ENCODE data around the gene SPTBN1. TPM values are rescaled to one million over a fixed set of nuclear protein-coding genes. Genes with fewer than 3 reads are reported as not detected.

SPTBN1 gene
- total and polyA plus RNA-seq, 2 donors (not counting 3 experiments of a cell fraction or from before 2014, with no cell fraction given), result 63.3 to 320 TPM

DNA sequence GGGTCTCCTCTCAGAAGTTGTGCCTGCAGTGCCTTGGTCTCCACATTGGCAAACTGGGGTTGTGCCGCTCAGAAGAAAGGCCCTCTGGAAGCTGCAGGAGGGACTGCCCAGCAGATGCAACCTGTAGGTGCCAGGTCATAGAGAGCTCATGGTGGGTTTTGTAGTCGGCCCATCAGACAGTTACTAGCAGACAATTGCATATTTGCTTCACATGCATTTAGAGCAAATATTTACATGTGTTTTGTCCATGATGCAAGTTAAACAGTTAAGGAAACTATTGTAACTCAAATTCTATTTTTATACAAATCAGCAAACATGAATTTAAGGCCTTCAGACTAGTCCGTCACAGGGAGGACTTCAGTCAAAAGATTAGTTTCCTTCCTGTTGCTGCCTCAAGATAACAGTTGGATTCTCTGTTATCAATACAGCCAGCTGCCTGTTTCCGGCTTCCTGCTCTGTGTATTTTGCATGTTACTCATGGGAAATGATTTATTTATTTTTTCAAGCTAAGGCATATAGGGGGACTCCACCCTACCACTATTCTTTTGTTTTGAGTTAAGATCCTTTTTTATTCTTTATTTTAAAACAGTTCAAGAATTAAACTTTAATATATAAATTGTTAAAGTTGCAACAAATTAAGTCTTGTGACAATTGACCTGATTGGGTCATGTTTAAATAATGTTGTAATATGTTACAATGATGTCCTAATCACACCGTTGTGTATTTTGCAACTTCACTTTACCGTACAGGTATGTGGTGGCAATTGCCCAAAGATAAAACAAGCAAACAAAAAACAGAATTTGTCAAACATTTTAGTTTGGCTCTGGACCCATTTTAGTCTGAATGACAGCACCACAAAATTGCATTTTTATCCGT is 133.5 kb downstream of the SPTBN1 start:
- FAIRE-seq (peak; percentile 83), DNase-seq (ENCODE audit: low read depth, low spot score) (peak; percentile 99)
- Histone ChIP-seq H3K9me1 (replicated peaks; ENCODE audit: control insufficient read depth, extremely low read depth, insufficient read depth, low read length) (no peaks in the 10 kb centered on the region), H3K27ac (ENCODE audit: insufficient read depth, low read depth, low read length) (peak overlapping the region; percentile 91), H3K4me2 (ENCODE audit: insufficient read depth, low read length) (peak overlapping the region; percentile 96), H3K4me1 (ENCODE audit: control insufficient read depth, extremely low read depth, insufficient read depth, low read length) (peaks cover 64% of the 10 kb centered on the region), H3K9me3 (replicated peaks; ENCODE audit: control insufficient read depth, insufficient read depth, low read length) (no peaks in the 10 kb centered on the region), H3K4me3 (replicated peaks in 1 of 3; ENCODE audit: insufficient read depth in 1 of 3, low read depth in 1 of 3, low read length in 3 of 3) (peak overlapping the region in 1 of 3 experiments; percentile 46), H3K79me2 (ENCODE audit: control insufficient read depth, insufficient read depth, low read length) (peaks cover 83% of the 10 kb centered on the region), H3K9ac (replicated peaks; ENCODE audit: extremely low read depth, insufficient read depth, low read length) (peak overlapping the region; percentile 80), H4K20me1 (replicated peaks; ENCODE audit: control insufficient read depth, extremely low read depth, insufficient read depth, low read length) (no peaks in the 10 kb centered on the region), H3K27me3 (ENCODE audit: control insufficient read depth in 2 of 2, insufficient read depth in 2 of 2, low read length in 2 of 2) (no peaks in the 10 kb centered on the region), H3K36me3 (ENCODE audit: control insufficient read depth in 2 of 2, extremely low read depth in 1 of 2, insufficient read depth in 2 of 2, low read length in 2 of 2) (no peaks in the 10 kb centered on the region), H2AFZ (ENCODE audit: low read depth, low read length) (no peak overlapping the region)
- dilution Hi-C loops (cut with MboI; ENCODE audit: extremely low pct_ligation_motif_present, low sequenced_read_pairs), result no loop called here
- TF ChIP-seq POLR2A (IDR thresholded peaks at IDR 0.05; ENCODE audit: low read depth, low read length) (peak; percentile 95), GATA2 (IDR thresholded peaks at IDR 0.05; ENCODE audit: insufficient read depth, insufficient read length, low read depth, low read length) (peak; percentile 100), MYC (IDR thresholded peaks at IDR 0.05; ENCODE audit: low read depth, low read length) (no peak), EZH2 (IDR thresholded peaks at IDR 0.05; ENCODE audit: borderline replicate concordance, low read depth, low read length, severe bottlenecking) (no peak), JUN (IDR thresholded peaks at IDR 0.05; ENCODE audit: borderline replicate concordance, insufficient read depth, insufficient read length, low read depth) (peak; percentile 93), FOS (IDR thresholded peaks at IDR 0.05; ENCODE audit: borderline replicate concordance, insufficient read depth, low read length) (peak; percentile 88), CTCF (IDR thresholded peaks at IDR 0.05; ENCODE audit: extremely low read depth in 1 of 2, insufficient read depth in 1 of 2, low read depth in 1 of 2, low read length in 2 of 2) (no peak), POLR2AphosphoS5 (IDR thresholded peaks at IDR 0.05; ENCODE audit: insufficient read depth, low read depth, low read length) (peak; percentile 99)
- TF ChIP-seq, protein P1, sequence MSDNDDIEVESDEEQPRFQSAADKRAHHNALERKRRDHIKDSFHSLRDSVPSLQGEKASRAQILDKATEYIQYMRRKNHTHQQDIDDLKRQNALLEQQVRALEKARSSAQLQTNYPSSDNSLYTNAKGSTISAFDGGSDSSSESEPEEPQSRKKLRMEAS (IDR thresholded peaks at IDR 0.05; ENCODE audit: insufficient read depth, insufficient read length), result no peak
- intact Hi-C loops (cut with micrococcal nuclease), result loop anchor here (1.0 kb wide), 5 partner anchors 16 to 45 kb away; no protein-coding TSS in a partner anchor
- ChIA-PET POLR2A (interaction anchor here (1.4 to 1.7 kb wide), 2 partner anchors 18 to 30 kb away, joined by 6 to 8 read pairs; no protein-coding TSS in a partner anchor), CTCF (interaction anchor here (0.6 to 2.4 kb wide), 8 partner anchors 11 to 103 kb away, joined by 3 to 12 read pairs (median 4); no protein-coding TSS in a partner anchor)
- BruUV-seq (replicated peaks), result TSS peak; percentile 44
